ENCODE results near the gene AFF3.

Gene AFF3

GRCh38 chr2:100029460-100029859 is 112.9 kb downstream of the AFF3 start:
- TF ChIP-seq, protein P1, sequence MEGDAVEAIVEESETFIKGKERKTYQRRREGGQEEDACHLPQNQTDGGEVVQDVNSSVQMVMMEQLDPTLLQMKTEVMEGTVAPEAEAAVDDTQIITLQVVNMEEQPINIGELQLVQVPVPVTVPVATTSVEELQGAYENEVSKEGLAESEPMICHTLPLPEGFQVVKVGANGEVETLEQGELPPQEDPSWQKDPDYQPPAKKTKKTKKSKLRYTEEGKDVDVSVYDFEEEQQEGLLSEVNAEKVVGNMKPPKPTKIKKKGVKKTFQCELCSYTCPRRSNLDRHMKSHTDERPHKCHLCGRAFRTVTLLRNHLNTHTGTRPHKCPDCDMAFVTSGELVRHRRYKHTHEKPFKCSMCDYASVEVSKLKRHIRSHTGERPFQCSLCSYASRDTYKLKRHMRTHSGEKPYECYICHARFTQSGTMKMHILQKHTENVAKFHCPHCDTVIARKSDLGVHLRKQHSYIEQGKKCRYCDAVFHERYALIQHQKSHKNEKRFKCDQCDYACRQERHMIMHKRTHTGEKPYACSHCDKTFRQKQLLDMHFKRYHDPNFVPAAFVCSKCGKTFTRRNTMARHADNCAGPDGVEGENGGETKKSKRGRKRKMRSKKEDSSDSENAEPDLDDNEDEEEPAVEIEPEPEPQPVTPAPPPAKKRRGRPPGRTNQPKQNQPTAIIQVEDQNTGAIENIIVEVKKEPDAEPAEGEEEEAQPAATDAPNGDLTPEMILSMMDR (IDR thresholded peaks at IDR 0.05; ENCODE audit: borderline replicate concordance, insufficient read depth, low read depth, low read length) = peak; percentile 22; the same call in 1 of the 2 replicates
- H3K4me3 ChIP-seq (ENCODE audit: low read depth, low read length) = no peak overlapping the region

- TF ChIP-seq, protein P1 (IDR thresholded peaks at IDR 0.05; ENCODE audit: borderline replicate concordance, insufficient read depth, low read depth, low read length) = no peak
- H3K4me3 ChIP-seq (ENCODE audit: low read depth, low read length) = no peak overlapping the region
Measured at GRCh38 chr2:100021791-100022340, 120.5 kb downstream of the AFF3 start.

DNA sequence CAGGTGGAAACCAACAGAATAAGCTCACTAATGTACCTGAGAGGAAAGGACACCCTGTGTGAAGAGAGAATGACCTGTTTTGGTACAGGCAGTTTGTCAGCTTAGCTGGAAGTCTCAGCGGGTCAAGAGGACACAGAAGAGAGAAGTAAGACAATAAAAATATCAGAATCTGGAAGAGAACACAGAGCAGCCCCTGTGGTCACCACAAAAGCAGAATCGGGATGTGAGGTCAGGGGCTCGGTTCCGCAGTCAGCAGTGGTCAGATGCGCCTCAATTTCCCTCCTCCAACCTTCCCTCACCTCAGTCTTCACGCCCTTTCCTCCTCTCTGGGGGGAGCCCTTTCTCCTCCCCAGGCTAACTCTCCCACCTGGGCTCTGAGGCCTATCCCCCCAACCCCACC is 122.9 kb downstream of the AFF3 start:
- TF ChIP-seq, protein P1 (IDR thresholded peaks at IDR 0.05; ENCODE audit: borderline replicate concordance, insufficient read depth, low read depth, low read length) = no peak
- H3K4me3 ChIP-seq (ENCODE audit: low read depth, low read length) = no peak overlapping the region

GRCh38 chr2:100018341-100019193 is 123.8 kb downstream of the AFF3 start:
- TF ChIP-seq, protein P1 (IDR thresholded peaks at IDR 0.05; ENCODE audit: borderline replicate concordance, insufficient read depth, low read depth, low read length) = no peak

DNA sequence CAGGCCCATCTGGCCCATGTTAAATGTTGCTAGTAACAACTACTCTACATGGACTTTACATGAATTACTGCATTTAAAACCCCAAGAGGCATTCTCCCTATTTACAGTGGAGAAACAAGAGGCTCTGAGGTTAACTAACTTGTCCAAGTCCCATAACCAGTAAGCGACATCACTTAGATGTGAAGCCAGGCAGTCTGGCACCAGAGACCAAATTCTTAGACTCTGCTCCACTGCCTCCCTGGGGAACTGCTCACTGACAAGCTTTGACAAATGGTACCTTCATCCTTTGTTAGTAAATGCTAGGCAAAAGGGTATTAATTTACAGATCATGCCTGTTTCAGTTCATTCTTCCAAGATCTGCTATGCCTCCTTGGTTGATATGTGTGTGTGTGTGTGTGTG is 124.8 kb downstream of the AFF3 start:
- H3K4me3 ChIP-seq (ENCODE audit: low read depth, low read length) = no peak overlapping the region
- TF ChIP-seq, protein P1 (IDR thresholded peaks at IDR 0.05; ENCODE audit: borderline replicate concordance, insufficient read depth, low read depth, low read length) = no peak

More at GRCh38 chr2:100018341-100019193, 123.8 kb downstream of the AFF3 start:
- H3K4me3 ChIP-seq (ENCODE audit: low read depth, low read length) = no peak overlapping the region

- TF ChIP-seq, protein P1 (IDR thresholded peaks at IDR 0.05; ENCODE audit: borderline replicate concordance, insufficient read depth, low read depth, low read length) = no peak
- no peak overlapping the region for H3K4me3 ChIP-seq (ENCODE audit: low read depth, low read length)
Measured at GRCh38 chr2:100016756-100017155, 125.6 kb downstream of the AFF3 start.

- no peak overlapping the region for H3K4me3 ChIP-seq (ENCODE audit: low read depth, low read length)
- TF ChIP-seq, protein P1 (IDR thresholded peaks at IDR 0.05; ENCODE audit: borderline replicate concordance, insufficient read depth, low read depth, low read length) = no peak
Measured at GRCh38 chr2:100015849-100016248, 126.5 kb downstream of the AFF3 start.

Data from GM12875 (cell line).